ENCODE data around the gene ADA.

DNA sequence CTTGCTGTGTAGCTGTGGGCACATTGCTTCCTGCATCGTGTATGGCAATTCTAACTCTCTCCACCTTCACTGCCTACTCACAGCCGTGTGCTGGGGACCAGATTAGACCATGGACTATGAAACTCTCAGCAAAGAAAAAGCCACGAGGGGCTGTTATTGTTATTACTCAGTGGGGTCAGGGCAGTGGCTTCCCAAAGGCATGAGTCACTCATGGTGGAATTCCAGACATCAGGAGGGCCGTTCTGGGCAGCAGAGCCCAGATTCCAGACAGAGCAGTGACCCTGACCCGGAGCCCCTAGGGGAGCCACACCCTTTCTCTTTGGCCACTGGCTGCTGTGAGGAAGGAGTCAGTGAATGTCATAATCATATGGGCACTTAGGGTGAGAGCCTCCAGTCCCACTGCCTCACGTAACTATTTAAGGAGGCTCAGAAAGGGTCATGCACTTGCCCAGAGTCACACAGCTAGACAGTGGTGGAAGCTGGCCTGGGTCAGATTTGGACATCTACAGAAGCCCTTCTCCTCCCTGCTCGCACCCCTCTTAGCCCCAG lies 41.5 kb upstream of the ADA start:
- TF ChIP-seq POLR2AphosphoS5 (IDR thresholded peaks at IDR 0.05; ENCODE audit: control insufficient read depth, insufficient read depth, low read depth, low read length), result no peak
- no peak for TF ChIP-seq PHF20 (IDR thresholded peaks at IDR 0.05; ENCODE audit: partially characterized antibody)
- TF ChIP-seq EZH2 (IDR thresholded peaks at IDR 0.05; ENCODE audit: borderline replicate concordance, low read depth, low read length), result no peak
- no peak for TF ChIP-seq EP300 (IDR thresholded peaks at IDR 0.05; ENCODE audit: low read length)
- TF ChIP-seq CREM (IDR thresholded peaks at IDR 0.05; ENCODE audit: low read depth), result no peak
- no peak for TF ChIP-seq ZNF274 (IDR thresholded peaks at IDR 0.05; ENCODE audit: borderline replicate concordance, low read depth, low read length)
- TF ChIP-seq ZNF121 (CRISPR knock-in tag; conservative IDR thresholded peaks at IDR 0.05), result no peak
- no peak for TF ChIP-seq ETV1 (tag; conservative IDR thresholded peaks at IDR 0.05; ENCODE audit: low read depth)
- no peak for TF ChIP-seq RBM22 (IDR thresholded peaks at IDR 0.05; ENCODE audit: low read depth, low read length, poor library complexity, severe bottlenecking)
- TF ChIP-seq, protein P1, sequence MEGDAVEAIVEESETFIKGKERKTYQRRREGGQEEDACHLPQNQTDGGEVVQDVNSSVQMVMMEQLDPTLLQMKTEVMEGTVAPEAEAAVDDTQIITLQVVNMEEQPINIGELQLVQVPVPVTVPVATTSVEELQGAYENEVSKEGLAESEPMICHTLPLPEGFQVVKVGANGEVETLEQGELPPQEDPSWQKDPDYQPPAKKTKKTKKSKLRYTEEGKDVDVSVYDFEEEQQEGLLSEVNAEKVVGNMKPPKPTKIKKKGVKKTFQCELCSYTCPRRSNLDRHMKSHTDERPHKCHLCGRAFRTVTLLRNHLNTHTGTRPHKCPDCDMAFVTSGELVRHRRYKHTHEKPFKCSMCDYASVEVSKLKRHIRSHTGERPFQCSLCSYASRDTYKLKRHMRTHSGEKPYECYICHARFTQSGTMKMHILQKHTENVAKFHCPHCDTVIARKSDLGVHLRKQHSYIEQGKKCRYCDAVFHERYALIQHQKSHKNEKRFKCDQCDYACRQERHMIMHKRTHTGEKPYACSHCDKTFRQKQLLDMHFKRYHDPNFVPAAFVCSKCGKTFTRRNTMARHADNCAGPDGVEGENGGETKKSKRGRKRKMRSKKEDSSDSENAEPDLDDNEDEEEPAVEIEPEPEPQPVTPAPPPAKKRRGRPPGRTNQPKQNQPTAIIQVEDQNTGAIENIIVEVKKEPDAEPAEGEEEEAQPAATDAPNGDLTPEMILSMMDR (IDR thresholded peaks at IDR 0.05 in 2 of 3, conservative IDR thresholded peaks at IDR 0.05 in 1 of 3; ENCODE audit: insufficient read depth in 2 of 3, low read depth in 1 of 3, low read length in 3 of 3), result no peak
- no peak for TF ChIP-seq MCM7 (IDR thresholded peaks at IDR 0.05)
- no peak for TF ChIP-seq TCF3 (CRISPR knock-in tag; IDR thresholded peaks at IDR 0.05)
- TF ChIP-seq PCBP1 (IDR thresholded peaks at IDR 0.05; ENCODE audit: low read depth, low read length, poor library complexity, severe bottlenecking), result no peak
- TF ChIP-seq KLF6 (CRISPR knock-in tag; IDR thresholded peaks at IDR 0.05; ENCODE audit: borderline replicate concordance), result no peak
